Smooth muscle cell of the brain vasculature (primary cell): ENCODE data around the gene SHFL.

Experiments used
- DNase-seq: peaks from one replicate; pipeline ENCODE4 v3.0.0-alpha.2; 2012; ENCODE audit warnings: low read depth, low spot score

SHFL gene

GRCh38 chr19:10107817-10108367, 21.8 kb downstream of the SHFL start:
- DNase-seq: no peak

GRCh38 chr19:10109528-10109927, 23.4 kb downstream of the SHFL start:
- no peak for DNase-seq

DNA sequence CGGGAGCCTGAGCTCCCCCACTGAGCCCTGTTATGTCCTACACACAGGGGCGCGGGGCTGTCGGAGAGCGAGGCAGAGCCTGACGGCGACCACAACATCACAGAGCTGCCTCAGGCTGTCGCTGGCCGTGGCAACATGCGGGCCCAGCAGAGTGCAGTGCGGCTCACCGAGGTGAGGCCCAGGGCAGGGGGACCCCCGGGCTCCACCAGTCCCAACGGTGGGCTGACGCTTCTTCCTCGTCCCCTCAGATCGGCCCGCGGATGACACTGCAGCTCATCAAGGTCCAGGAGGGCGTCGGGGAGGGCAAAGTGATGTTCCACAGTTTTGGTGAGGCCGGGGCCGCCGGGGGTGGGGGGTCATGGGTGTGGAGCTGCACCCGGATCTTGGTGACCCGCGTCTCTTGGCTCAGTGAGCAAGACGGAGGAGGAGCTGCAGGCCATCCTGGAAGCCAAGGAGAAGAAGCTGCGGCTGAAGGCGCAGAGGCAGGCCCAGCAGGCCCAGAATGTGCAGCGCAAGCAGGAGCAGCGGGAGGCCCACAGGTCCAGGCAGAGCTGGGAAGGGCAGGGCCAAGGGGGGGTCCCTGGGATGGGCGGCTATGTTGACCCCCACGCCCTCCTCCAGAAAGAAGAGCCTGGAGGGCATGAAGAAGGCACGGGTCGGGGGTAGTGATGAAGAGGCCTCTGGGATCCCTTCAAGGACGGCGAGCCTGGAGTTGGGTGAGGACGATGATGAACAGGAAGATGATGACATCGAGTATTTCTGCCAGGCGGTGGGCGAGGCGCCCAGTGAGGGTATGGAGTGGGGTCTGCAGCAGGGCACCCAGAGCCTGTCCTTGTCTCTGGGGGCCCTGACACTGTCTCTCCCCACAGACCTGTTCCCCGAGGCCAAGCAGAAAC, 24.2 kb downstream of the SHFL start:
- no peak for DNase-seq

- DNase-seq: no peak
These were observed 24.8 kb downstream of the SHFL start for GRCh38 chr19:10110972-10111317.

- no peak for DNase-seq
These were observed 25.3 kb downstream of the SHFL start, which contains the start of gene P2RY11 for GRCh38 chr19:10111405-10111811. Gene P2RY11, plus strand, starts transcription at chr19:10111693. Its CDS starts 29 bp downstream, at chr19:10111722.

- DNase-seq: no peak
These were observed 26.1 kb downstream of the SHFL start for GRCh38 chr19:10112037-10112761.

DNA sequence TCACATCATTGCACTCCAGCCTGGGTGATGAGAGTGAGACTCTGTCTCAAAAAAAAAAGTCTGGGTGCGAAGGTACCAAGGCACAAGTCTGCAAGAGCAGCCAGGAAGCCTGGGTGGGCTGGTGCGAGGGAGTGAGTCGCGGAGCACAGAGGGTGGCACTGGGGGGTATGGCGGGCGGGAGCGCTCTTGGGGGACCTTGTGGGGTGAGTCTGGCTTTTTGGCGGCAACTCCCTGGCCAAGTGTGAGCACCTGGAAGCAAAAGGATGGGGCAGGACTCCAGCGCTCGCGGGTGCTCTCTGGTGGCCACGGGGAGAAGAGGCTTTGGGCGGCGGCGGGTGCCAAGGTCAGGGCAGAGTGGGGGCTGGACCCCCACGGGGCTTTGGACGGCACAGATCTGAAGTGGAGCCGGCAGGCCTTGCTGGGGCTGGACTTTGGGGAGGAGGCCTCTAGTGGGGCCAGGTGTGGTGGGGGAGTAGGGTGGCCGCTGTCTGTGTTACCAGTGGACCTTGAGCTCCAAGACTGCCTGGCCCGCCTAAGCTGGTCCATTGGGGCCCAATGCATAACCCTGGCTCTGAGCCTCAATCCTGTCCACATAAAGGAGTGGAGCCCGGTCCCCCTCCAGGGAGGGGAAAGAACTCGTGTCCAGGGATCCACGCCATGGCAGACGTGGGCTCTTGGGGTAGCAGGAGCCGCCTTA, 26.9 kb downstream of the SHFL start:
- no peak for DNase-seq

DNA sequence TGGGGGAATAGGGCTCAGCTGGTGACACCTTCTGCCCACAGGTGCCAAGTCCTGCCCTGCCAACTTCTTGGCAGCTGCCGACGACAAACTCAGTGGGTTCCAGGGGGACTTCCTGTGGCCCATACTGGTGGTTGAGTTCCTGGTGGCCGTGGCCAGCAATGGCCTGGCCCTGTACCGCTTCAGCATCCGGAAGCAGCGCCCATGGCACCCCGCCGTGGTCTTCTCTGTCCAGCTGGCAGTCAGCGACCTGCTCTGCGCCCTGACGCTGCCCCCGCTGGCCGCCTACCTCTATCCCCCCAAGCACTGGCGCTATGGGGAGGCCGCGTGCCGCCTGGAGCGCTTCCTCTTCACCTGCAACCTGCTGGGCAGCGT, 27.5 kb downstream of the SHFL start:
- DNase-seq: no peak

DNA sequence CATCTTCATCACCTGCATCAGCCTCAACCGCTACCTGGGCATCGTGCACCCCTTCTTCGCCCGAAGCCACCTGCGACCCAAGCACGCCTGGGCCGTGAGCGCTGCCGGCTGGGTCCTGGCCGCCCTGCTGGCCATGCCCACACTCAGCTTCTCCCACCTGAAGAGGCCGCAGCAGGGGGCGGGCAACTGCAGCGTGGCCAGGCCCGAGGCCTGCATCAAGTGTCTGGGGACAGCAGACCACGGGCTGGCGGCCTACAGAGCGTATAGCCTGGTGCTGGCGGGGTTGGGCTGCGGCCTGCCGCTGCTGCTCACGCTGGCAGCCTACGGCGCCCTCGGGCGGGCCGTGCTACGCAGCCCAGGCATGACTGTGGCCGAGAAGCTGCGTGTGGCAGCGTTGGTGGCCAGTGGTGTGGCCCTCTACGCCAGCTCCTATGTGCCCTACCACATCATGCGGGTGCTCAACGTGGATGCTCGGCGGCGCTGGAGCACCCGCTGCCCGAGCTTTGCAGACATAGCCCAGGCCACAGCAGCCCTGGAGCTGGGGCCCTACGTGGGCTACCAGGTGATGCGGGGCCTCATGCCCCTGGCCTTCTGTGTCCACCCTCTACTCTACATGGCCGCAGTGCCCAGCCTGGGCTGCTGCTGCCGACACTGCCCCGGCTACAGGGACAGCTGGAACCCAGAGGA, 28.0 kb downstream of the SHFL start:
- DNase-seq: no peak

- no peak for DNase-seq
These were observed 28.7 kb downstream of the SHFL start for GRCh38 chr19:10114651-10115391.

- DNase-seq: no peak
These were observed 29.4 kb downstream of the SHFL start for GRCh38 chr19:10115392-10116084.

DNA sequence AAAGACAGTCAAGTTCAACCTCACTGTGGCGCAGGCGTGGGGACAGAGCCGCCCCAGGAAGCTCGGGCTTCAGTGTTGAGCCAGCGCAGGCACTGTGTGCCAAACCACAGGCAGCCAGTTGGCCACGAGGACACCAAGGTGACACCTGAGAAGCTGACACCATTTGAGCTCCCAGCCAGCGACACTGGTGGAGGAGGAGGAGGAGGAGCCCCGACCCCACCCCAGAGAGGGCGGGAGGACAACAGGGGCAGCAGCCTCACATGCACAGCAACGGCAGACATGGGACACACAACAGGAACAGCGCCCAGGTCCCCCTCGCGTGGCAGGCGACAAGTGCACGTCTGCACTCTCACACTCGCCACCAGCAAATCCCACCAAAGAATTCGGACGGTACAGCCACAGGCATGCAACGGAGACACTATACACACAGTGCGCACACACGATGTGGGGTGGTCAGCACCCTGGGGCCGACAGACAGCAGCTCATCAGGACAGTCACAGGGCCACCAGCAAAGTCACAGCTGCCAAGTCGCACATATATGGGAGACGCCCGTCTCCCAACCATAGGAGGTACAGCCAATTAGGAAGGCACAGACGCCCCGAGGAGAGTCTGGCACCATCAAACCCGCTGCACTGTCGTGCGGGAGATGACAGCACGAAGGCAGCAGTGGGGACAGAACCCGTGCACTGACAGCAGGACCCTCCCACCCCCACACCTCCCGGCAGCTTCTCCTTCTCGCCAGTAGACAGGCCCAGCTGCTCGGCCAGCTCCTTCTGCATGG, 30.2 kb downstream of the SHFL start:
- no peak for DNase-seq

GRCh38 chr19:10116866-10117616, 30.9 kb downstream of the SHFL start:
- no peak for DNase-seq

GRCh38 chr19:10118960-10119359, 32.8 kb downstream of the SHFL start:
- DNase-seq: no peak

DNA sequence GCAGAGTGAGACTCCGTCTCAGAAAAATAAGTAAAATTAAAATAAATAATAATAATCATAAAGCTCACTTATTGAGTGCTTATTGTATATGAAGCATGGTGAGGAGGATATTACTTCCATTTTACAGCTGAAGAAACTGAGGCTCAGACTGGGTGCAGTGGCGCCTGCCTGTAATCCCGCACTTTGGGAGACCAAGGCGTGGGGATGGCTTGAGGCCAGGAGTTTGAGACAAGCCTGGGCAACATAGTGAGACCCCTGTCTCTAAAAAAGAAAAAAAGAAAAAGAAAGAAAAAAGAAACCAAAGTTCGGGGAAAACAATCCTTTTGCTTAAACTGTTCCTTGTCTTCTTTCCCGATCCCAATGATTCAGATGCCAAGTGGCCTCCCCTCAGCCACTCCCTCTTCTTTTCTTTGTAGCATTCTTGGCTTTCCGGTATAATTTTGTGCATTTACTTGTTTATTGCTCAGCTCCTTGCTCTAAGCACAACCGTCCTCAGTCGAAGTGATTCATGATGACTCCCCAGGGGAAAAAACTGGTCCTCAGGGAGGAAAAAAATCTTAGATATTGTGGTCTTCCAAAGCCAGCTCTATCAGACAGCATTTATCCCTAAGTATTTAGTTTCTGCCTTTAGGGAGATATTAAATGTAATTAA, 34.5 kb downstream of the SHFL start:
- no peak for DNase-seq

GRCh38 chr19:10122045-10122444, 35.9 kb downstream of the SHFL start:
- no peak for DNase-seq

DNA sequence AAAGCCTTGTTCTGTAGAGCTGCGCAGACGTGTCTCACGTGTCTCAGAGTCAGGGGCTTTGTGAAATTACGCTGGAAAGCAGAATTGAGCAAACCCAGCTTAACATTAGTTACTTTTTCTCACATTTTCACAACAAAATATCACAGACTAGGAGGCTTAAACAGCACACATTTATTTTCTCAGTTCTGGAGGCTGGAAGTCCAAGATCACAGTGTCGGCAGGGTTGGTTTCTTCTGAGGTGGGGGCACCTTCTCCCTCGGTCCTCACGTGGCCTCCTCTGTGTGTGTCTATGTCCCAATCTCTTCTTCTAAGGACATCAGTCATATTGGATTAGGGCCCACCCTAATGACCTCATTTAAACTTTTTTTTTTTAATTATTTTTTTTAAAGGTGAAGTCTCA, 38.3 kb downstream of the SHFL start:
- no peak for DNase-seq

- no peak for DNase-seq
These were observed 40.1 kb downstream of the SHFL start for GRCh38 chr19:10126213-10126639.
